MG63 (cell line): Measurements from ENCODE around the gene CIZ1. TPM values are rescaled to one million over a fixed set of nuclear protein-coding genes. Genes with fewer than 3 reads are reported as not detected.
"Not testable (repeated sequence)": the region's sequence is repeated elsewhere in the genome, so short reads cannot be mapped to it uniquely, and the experiment has no call there.

Experiments used
- DNase-seq: peaks from one replicate; pipeline ENCODE4 v3.0.0-alpha.2; 2020
- H3K27me3 ChIP-seq: fragments of 250-450 bp; sonication (Bioruptor Pico); 2 replicates; pipeline ENCODE4 v1.5.1; 2020; ENCODE audit warnings: mild to moderate bottlenecking, moderate library complexity
- H3K36me3 ChIP-seq: fragments of 250-450 bp; sonication (Bioruptor Pico); 2 replicates; pipeline ENCODE4 v1.5.1; 2020; ENCODE audit warnings: mild to moderate bottlenecking, moderate library complexity
- H3K4me3 ChIP-seq: fragments of 250-450 bp; sonication (Bioruptor Pico); 2 replicates; pipeline ENCODE4 v1.5.1; 2020; ENCODE audit warnings: mild to moderate bottlenecking, moderate library complexity
- H3K9me3 ChIP-seq: fragments of 250-450 bp; sonication (Bioruptor Pico); 2 replicates; pipeline ENCODE4 v1.5.1; 2020; ENCODE audit warnings: mild to moderate bottlenecking, moderate library complexity
- total RNA-seq: library from RNA; depleted of rRNA; stranded (reverse); fragments of >200 nt; shearing (Covaris generic); gene quantifications from 2 replicates; pipeline ENCODE4 v1.2.3, GENCODE V29; 2014; ENCODE audit warnings: low replicate concordance

CIZ1 gene
- total RNA-seq, 1 experiment from 2014 or later: 12.2 TPM

DNA sequence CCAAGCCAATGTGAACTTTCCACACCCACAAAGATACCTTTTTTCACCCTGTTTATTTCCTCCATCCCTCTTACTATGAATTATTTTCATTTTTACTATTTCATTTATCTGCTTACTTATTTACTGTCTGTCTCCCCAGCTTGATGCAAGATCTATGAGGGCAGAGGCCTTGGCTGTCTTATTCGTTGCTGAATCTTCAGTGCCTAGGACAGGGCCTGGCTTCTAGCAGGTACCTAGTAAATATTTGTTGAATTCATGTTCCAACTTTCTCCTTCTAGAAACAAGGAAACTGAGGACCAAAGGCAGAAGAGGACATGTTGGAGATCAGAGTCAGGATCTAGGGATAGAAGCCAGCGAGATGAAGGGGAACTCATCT, 11.3 kb upstream of the CIZ1 start:
- no peak for DNase-seq
- Histone ChIP-seq H3K27me3 (peaks cover 6% of the 10 kb centered on the region), H3K4me3 (no peak overlapping the region), H3K9me3 (no peaks in the 10 kb centered on the region), H3K36me3 (no peaks in the 10 kb centered on the region)

DNA sequence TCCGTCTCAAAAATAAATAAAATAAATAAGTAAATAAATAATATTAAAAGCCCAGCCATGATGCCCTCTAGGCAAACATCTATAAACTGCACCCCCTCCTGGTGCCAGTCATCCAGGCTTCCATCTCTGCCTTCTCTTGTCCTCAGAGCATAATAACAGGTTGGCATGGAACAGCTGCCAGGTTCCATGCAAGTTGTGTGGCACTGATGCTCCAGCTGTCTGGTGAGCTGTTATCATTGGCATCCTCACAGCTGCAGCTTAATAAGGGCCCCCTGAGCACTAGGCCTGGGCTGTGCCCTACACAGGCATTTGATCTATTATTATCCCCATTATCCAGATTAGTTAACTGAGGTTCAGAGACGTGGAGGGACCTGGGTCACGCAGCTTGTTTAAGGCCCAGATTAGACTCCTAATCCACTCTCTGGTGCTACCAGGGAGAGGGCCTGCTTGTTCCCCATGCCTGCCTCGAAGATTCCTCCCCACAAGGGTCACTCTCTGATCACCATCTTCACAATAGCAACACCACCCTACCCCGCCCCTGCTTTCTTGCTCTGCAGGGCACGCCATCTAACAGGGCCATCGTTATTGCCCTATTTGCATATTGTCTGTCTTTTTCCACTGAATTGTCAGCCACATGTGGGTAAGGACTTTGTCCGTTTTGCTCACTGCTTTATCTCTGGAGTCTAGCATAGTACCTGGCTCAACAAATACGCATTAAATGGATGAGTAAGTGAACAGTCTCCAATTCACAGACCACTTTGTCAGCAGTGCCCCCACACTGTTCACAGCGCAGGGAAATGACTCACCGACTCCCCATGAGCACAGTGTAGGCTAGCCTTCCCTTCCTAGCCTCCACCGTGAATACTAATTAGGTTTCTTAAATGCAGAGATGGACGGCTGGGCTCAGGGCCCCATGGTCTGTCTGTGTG, 10.3 kb upstream of the CIZ1 start:
- no peaks in the 10 kb centered on the region for H3K36me3 ChIP-seq
- H3K4me3 ChIP-seq: no peak overlapping the region
- peaks cover 6% of the 10 kb centered on the region for H3K27me3 ChIP-seq
- DNase-seq: no peak
- no peaks in the 10 kb centered on the region for H3K9me3 ChIP-seq

DNA sequence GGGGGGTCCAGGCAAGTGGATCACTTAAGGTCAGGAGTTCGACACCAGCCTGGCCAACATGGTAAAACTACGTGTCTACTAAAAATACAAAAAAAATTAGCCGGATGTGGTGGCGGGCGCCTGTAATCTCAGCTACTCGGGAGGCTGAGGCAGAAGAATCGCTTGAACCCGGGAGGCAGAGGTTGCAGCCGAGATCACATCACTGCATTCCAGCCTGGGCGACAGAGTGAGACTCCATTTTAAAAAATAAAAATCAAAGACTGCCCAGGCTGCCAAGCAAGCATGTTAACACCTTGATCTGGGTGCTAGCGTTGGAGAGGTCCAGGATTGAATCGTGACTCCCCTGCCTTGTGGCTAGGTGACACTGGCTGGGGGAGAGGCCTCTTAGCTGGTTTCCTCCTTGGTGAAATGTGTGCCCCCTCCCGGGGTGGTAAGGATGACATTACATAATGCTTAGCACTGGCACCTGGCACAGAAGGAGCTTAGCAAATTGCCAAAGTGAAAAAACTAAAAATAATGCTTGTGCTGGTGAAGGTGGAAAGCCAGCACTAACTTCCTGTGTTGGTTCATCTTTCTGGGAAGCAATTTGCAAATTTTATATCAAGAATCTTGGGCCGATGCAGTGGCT, 2.2 kb upstream of the CIZ1 start:
- Histone ChIP-seq H3K9me3 (no peaks in the 10 kb centered on the region), H3K27me3 (no peaks in the 10 kb centered on the region), H3K4me3 (peak overlapping the region; percentile 15; the same call in 1 of the 2 replicates), H3K36me3 (peaks cover 15% of the 10 kb centered on the region)
- DNase-seq: no peak

DNA sequence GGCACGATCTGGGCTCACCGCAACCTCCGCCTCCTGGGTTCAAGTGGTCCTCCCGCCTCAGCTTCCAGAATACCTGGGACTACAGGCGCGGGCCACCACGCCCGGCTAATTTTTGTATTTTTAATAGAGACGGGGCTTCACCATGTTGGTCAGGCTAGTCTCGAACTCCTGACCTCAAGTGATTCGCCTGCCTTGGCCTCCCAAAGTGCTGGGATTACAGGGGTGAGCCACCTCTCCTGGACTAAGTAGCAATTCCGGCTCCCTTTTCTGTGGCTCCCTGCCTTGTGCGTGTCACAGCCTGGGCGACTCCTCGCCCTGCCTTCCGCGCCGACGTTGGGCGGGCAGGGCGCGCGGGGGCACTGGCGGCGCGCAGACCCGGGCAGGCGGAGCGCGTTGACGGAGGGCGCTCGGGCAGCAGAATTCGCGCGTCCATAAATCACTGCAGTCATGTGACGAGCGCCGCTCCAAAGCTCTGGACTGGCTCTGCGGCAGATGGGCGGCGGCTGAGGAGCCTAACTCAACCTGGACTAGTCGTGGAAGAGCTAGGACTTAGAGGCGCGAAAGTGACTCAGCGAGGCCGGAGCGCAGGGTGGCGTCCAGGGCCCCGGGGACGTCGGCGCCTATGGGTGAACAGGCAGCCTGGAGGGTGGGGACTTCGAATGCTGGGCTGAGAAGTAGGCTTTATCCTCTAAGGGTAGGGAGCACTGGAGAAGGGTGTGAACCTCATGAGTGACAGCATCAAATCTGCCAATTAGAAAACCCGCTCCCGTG, 1.4 kb upstream of the CIZ1 start:
- H3K4me3 ChIP-seq: peak overlapping the region; percentile 87
- DNase-seq: peak; percentile 95
- no peaks in the 10 kb centered on the region for H3K9me3 ChIP-seq
- peaks cover 21% of the 10 kb centered on the region for H3K36me3 ChIP-seq
- H3K27me3 ChIP-seq: no peaks in the 10 kb centered on the region

DNA sequence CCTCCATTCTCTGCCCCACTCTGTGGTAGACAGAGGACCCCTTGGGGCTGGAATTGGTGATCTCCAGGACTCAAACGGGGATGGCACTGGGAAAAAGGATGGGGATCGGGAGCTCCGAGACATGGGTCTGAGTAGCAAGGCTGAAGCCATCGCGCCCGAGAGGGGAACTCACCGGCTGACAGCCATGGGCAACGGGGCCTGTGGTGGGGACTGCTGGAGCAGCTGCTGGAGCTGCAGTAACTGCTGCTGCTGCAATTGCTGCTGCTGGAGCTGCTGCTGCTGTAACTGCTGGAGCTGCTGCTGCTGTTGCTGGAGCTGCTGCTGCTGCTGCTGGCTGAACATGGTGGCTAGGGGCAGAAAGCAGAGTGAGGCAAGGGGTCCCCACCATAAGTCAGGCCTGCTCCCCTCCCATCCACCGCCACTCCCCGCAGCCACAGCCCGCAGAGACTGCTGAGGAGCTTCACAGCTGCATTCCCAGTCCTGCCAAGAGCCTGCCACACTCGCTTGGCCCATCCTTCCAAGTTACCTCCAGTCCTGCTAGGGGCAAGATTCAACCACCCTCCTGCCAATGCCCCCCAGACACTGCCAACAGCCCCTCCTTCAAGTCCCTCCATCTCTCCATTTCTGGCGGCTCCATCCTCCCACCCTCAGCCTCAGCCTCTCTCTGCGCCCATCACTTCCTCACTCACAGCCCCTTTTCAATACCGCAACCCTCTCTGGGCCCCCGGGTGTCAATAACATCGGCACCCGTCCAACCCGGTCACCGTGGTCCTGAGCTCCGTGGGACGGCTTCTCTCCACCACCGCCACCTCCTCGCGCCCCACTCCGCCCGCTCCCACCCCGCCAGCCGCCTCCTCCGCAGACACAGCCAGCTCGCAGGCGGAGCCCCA, 611 bp downstream of the CIZ1 start:
- peak overlapping the region; percentile 87 for H3K4me3 ChIP-seq
- H3K9me3 ChIP-seq: no peaks in the 10 kb centered on the region
- H3K27me3 ChIP-seq: no peaks in the 10 kb centered on the region
- DNase-seq: no peak
- peaks cover 27% of the 10 kb centered on the region for H3K36me3 ChIP-seq

DNA sequence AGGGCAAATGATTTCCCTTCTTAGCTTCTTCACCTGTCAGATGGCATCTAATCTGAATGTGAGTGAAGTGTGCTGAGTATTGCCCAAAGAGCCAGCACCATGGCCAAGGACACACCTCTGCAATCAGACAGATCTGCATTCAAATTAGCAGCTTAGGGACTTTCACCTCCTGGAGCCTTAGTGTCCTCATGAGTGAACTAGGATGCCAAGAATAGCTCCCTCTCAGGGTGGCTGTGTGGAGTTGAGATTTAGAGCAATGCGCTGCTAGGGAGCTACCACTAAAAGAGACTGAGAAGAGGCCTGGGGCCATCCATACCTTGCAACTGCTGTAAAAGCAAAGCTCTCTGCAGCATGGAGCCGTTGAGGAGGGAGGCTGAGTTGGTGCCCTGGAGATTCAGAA, 1.4 kb downstream of the CIZ1 start:
- Histone ChIP-seq H3K36me3 (peaks cover 32% of the 10 kb centered on the region), H3K27me3 (no peaks in the 10 kb centered on the region), H3K4me3 (peak overlapping the region; percentile 87; the same call in 1 of the 2 replicates), H3K9me3 (no peaks in the 10 kb centered on the region)
- DNase-seq: no peak

DNA sequence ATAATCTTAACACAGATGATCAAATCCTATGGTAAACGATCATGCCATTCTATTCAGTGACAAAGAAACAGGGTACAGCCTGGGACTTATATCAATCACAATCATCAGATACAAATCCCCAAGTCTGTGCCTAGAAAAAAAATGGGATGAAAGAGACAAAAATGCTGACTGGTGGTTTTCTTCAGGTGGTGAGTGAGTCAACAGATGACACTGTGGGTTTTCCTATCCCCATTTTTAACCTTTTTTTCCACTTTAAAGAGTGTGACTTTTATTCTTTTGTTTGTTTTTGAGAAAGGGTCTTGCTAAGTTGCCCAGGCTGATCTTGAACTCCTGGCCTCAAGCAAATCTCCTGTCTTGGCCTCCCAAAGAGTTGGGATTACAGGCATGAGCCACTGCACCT, 3.2 kb downstream of the CIZ1 start:
- no peaks in the 10 kb centered on the region for H3K9me3 ChIP-seq
- H3K36me3 ChIP-seq: peaks cover 47% of the 10 kb centered on the region
- no peak for DNase-seq
- H3K27me3 ChIP-seq: no peaks in the 10 kb centered on the region
- H3K4me3 ChIP-seq: no peak overlapping the region

DNA sequence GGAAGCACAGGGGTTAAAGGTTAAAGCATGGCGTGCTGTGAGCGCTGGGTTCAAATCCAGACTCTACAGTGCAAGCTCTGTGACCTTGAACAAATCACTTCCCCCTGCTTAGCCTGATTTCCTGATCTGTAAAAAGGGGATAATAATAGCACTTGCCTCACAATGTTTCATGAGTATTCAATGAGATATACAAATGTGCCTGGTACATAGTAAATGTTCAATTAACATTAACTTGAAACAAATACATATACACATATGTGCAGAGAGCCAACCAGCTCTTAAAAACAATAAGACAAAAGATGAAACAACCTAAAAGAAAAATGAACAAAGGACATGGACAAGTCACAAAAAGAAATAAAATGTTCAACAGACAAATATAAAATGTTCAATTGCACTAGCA, 4.0 kb downstream of the CIZ1 start:
- Histone ChIP-seq H3K36me3 (peaks cover 52% of the 10 kb centered on the region), H3K27me3 (no peaks in the 10 kb centered on the region), H3K9me3 (no peaks in the 10 kb centered on the region), H3K4me3 (no peak overlapping the region)
- no peak for DNase-seq

DNA sequence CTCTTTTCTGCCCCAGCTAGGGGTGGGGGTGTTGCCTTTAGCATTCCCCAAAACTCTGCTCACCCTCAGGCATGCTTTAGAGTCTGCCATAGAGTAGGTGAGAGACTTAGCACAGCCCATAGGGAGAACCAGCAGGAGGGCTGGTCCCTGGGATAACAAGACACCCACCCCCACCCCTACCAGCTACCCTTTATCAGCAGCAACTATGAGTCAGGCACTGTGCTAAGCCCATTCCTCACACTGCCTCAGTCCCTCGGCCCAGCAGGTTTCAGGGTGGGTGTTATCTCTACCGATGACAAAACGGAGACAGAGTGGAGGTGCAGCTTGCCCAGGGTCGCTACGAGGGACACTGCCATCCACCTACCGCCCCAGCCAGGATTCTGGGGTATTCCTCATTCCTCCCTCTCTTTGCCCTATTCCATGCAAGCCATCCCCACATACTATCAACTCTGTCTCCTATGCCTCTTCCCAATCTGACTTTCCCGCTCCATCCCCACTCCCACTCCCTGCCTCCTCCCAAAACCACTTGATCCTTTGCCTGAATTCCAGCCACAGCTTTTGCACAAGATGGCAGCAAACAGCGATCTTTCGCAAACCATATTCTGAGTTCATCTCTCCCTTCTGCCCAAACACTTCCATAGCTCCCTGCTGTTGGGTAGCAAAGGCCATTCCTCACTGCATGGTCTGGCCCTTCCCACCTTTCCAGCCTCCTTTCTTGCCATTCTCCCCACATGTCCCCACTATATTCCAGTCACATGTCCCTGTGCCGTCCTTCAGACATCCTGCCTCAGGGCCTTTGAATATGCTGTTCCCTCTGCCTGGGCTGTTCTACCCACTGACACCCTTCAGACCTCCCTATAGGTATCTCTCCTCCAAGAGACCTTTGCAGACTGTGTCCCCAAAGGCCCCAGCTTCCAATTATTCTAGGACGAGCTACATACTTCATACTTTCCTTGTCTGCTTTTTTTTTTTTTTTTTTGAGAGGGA, 5.1 kb downstream of the CIZ1 start:
- Histone ChIP-seq H3K4me3 (no peak overlapping the region), H3K27me3 (no peaks in the 10 kb centered on the region), H3K9me3 (no peaks in the 10 kb centered on the region), H3K36me3 (peaks cover 54% of the 10 kb centered on the region)
- no peak for DNase-seq

DNA sequence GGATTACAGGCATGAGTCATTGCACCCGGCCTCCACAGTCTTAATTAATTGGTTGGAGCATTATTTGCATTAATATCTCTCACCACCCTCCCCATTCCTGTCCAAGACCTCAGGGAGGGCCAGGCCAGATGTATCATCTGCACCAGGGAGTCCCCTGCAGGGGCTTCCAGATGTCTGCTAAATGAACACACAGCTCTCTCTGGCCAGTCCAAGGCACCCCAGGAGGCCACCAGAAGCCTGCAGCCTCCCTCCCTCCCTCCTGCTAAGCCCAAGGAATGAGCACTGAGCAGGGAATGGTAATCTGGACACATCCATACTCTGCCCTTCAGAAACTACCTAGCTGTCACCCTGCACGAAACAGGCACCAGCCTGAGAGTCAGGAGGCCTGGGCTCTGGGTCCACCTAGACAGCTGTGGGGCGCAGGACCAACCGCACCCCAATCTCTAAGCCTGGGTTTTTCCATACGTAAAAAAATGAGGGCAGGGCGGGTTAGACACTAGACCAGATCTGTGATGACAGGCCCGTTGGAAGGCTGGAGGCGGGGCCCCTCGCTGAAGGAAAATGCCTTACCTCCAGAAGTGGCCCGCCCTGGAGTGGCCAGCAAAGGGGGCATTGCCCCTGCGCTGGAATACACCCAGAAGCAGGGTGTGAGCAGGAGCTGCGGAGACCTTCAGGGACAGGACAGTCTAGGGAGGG, 8.3 kb downstream of the CIZ1 start:
- no peak overlapping the region for H3K4me3 ChIP-seq
- H3K36me3 ChIP-seq: peaks cover 63% of the 10 kb centered on the region
- no peaks in the 10 kb centered on the region for H3K27me3 ChIP-seq
- H3K9me3 ChIP-seq: no peaks in the 10 kb centered on the region
- no peak for DNase-seq

DNA sequence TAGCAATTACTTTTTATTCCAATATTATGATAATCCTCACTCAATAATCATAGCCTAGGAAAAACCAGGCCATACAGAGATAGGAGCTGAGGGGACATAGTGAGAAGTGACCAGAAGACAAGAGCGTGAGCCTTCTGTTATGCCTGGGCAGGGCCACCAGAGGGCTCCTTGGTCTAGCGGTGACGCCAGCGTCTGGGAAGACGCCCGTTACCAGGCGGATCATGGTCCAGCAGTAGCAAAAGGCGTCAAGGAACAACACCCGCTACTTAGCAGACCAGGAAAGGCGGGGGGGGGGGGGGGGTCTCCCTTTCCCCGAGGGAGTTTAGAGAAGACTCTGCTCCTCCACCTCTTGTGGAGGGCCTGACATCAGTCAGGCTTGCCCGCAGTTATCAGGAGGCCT, 9.9 kb downstream of the CIZ1 start:
- not testable (repeated sequence) for DNase-seq, H3K9me3 ChIP-seq, H3K27me3 ChIP-seq, H3K4me3 ChIP-seq
- peaks cover 61% of the 10 kb centered on the region for H3K36me3 ChIP-seq

DNA sequence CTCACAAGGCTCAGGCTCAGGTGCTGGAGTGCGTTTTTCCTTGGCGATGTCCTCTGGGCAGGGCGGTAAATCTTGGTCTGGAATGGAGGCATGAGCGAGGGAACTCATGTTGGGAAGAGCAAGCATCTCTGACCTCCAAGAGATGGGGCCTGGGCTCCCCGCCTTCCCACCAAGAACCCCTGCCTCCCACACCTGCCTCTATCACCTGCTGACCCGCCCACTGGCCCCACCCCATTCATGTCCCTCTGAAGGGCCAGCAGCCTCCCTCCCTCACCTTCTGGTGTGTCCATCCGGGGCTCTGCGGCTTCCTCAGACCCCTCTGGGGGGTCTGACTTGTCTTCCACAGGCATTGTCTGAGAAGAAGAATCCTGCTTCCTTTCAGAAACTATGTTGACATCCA, 10.9 kb downstream of the CIZ1 start:
- no peak for DNase-seq
- Histone ChIP-seq H3K9me3 (no peaks in the 10 kb centered on the region), H3K4me3 (no peak overlapping the region), H3K36me3 (peaks cover 65% of the 10 kb centered on the region), H3K27me3 (no peaks in the 10 kb centered on the region)

DNA sequence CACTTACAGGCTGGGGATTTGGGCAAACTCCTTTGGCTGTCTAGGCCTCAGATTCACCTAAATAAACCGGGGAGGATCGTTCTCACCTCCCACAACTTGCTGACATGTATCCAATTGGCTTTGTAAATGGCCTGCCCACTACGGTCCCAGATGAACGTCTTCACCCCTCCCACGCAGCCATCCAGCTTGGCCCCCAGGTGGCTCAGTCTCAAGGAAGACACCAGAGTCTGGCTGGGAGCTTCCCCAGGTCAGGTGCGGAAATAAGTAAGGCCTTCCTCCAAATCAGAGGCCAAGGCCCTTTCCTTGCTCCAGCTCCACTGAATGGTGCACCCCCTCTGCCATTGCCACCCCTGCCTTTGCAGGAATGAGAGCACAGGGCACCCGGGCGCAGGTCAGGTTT, 11.4 kb downstream of the CIZ1 start:
- Histone ChIP-seq H3K27me3 (no peaks in the 10 kb centered on the region), H3K36me3 (peaks cover 65% of the 10 kb centered on the region), H3K4me3 (no peak overlapping the region), H3K9me3 (no peaks in the 10 kb centered on the region)
- DNase-seq: no peak

DNA sequence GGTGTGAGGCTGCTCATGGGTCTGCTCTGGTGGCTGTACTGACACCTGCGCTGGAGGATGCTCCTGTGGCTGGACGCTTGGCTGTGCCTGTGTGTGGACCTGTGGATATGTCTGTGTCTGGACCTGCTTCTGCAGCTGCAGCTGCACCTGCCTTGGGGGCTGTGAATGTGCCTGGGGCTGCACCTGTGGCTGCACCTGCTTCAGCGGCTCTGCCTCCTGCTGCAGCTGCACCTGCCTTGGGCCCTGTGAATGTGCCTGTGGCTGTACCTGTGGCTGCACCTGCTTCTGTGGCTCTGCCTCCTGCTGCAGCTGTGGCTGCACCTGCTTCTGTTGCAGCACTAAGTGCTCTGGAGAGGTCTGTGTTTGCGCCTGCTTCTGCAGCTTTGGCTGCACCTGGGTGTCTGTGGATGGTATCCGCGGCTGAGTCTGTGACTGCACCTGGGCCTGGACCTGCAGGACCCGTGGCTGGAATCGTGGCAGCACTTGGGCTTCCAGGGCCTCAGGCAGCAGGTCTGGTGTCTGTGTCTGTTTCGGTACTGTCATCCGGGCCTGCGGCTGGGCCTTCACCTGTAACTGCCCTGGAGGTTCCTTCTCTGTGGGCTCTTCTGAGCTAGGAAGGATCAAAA, 12.5 kb downstream of the CIZ1 start:
- peaks cover 60% of the 10 kb centered on the region for H3K36me3 ChIP-seq
- H3K4me3 ChIP-seq: no peak overlapping the region
- DNase-seq: no peak
- no peaks in the 10 kb centered on the region for H3K27me3 ChIP-seq
- no peaks in the 10 kb centered on the region for H3K9me3 ChIP-seq
